Liver (tissue), 9 donors: ENCODE results near the gene ZMYND10. TPM values are rescaled to one million over a fixed set of nuclear protein-coding genes. Genes with fewer than 3 reads are reported as not detected.

Source experiments
- DNase-seq: peaks from one replicate; pipeline ENCODE4 v3.0.0-alpha.2; 2017; ENCODE audit warnings: low spot score
- H3K27ac ChIP-seq, 2 donors: one replicate each; pipeline ENCODE4 v1.7.0; 2013; ENCODE audit warnings: inconsistent platforms in 2 of 2, low read length in 2 of 2, control low read depth in 1 of 2, low read depth in 1 of 2, mild to moderate bottlenecking in 1 of 2
- H3K27me3 ChIP-seq, 4 donors: one replicate each; pipeline versions ENCODE4 v1.6.1 to v1.7.0; 2013; ENCODE audit warnings: low read length in 3 of 4, inconsistent platforms in 1 of 4, mild to moderate bottlenecking in 1 of 4, moderate library complexity in 1 of 4; ENCODE audit not compliant: control insufficient read depth in 4 of 4, insufficient read depth in 4 of 4
- H3K36me3 ChIP-seq, 4 donors: one replicate each; pipeline versions ENCODE4 v1.6.1 to v1.7.0; 2013; ENCODE audit warnings: low read length in 3 of 4, mild to moderate bottlenecking in 3 of 4, low read depth in 1 of 4, moderate library complexity in 1 of 4; ENCODE audit not compliant: control insufficient read depth in 4 of 4, insufficient read depth in 3 of 4
- H3K4me1 ChIP-seq, 4 donors: one replicate each; pipeline versions ENCODE4 v1.6.1 to v1.7.0; 2013; ENCODE audit warnings: low read length in 3 of 4, mild to moderate bottlenecking in 3 of 4, moderate library complexity in 1 of 4; ENCODE audit not compliant: control insufficient read depth in 4 of 4, insufficient read depth in 4 of 4
- H3K4me3 ChIP-seq, 3 donors: one replicate each; pipeline versions ENCODE4 v1.6.1 to v1.7.0; 2013; ENCODE audit warnings: low read length in 3 of 3, control low read depth in 1 of 3, low read depth in 1 of 3, mild to moderate bottlenecking in 1 of 3
- H3K9ac ChIP-seq, 2 donors: one replicate each; pipeline ENCODE4 v1.7.0; 2013; ENCODE audit warnings: low read length in 2 of 2, mild to moderate bottlenecking in 2 of 2, moderate library complexity in 2 of 2, control low read depth in 1 of 2, low read depth in 1 of 2
- H3K9me3 ChIP-seq, 4 donors: one replicate each; pipeline versions ENCODE4 v1.6.1 to v1.7.0; 2013; ENCODE audit warnings: low read length in 3 of 4; ENCODE audit not compliant: control insufficient read depth in 4 of 4
- EGR1 ChIP-seq, 2 donors: IDR thresholded peaks; 2 replicates each; pipeline ENCODE4 v1.6.1; 2016 to 2018; ENCODE audit warnings: antibody characterized with exemption in 2 of 2, low read depth in 2 of 2
- FOXA2 ChIP-seq: IDR thresholded peaks from 2 replicates; pipeline ENCODE4 v1.6.1; 2016; ENCODE audit warnings: antibody characterized with exemption
- GABPA ChIP-seq, 2 donors: IDR thresholded peaks in 1 of 2; conservative IDR thresholded peaks in 1 of 2; 2 replicates each; pipeline ENCODE4 v1.6.1; 2016; ENCODE audit warnings: antibody characterized with exemption in 2 of 2, mild to moderate bottlenecking in 1 of 2, moderate library complexity in 1 of 2
- HNF4A ChIP-seq, 2 donors: conservative IDR thresholded peaks; 2 replicates each; pipeline ENCODE4 v1.6.1; 2016; ENCODE audit warnings: antibody characterized with exemption in 2 of 2, mild to moderate bottlenecking in 2 of 2
- MAX ChIP-seq: IDR thresholded peaks from 2 replicates; pipeline ENCODE4 v1.6.1; 2016; ENCODE audit warnings: antibody characterized with exemption
- NR2F2 ChIP-seq: IDR thresholded peaks from 2 replicates; pipeline ENCODE4 v1.6.1; 2016; ENCODE audit warnings: antibody characterized with exemption
- RAD21 ChIP-seq, 2 donors: IDR thresholded peaks; 2 replicates each; pipeline ENCODE4 v1.6.1; 2016; ENCODE audit warnings: antibody characterized with exemption in 2 of 2, mild to moderate bottlenecking in 2 of 2
- RXRA ChIP-seq, 2 donors: IDR thresholded peaks; 2 replicates each; pipeline ENCODE4 v1.6.1; 2017 to 2018; ENCODE audit warnings: antibody characterized with exemption in 2 of 2, mild to moderate bottlenecking in 1 of 2
- SP1 ChIP-seq: IDR thresholded peaks from 2 replicates; pipeline ENCODE4 v1.6.1; 2018; ENCODE audit warnings: antibody characterized with exemption, mild to moderate bottlenecking
- TAF1 ChIP-seq: conservative IDR thresholded peaks from 2 replicates; pipeline ENCODE4 v1.6.1; 2016; ENCODE audit warnings: antibody characterized with exemption, mild to moderate bottlenecking
- YY1 ChIP-seq: IDR thresholded peaks from 2 replicates; pipeline ENCODE4 v1.6.1; 2016; ENCODE audit warnings: antibody characterized with exemption, mild to moderate bottlenecking
- WGBS: extraction: QIAGEN DNeasy Blood & Tissue Kit; methylation state at CpG from one replicate; pipeline ENCODE4 v1.1.7; 2013; 5-methylcytosine and 5-hydroxymethylcytosine counted together
- polyA plus RNA-seq, 2 donors: library from polyadenylated mRNA; stranded (reverse) in 1 of 2; unstranded in 1 of 2; fragments of 200-250 nt in 1 of 2; fragments of >200 nt in 1 of 2; fragmentation: Nextera tagmentation in 1 of 2; extraction: Ambion mirVana in 1 of 2; gene quantifications; one replicate each; pipeline versions ENCODE4 v1.2.1 to v1.2.3, GENCODE V29; 2013 to 2015
- total RNA-seq, 2 donors: library from RNA; depleted of rRNA; stranded (reverse); fragments of >200 nt; gene quantifications; one replicate each; pipeline ENCODE4 v1.2.3, GENCODE V29; 2014
- TF ChIP-seq, protein P1 (sequence below): fragments of 150-350 bp; IDR thresholded peaks from 2 replicates; pipeline ENCODE4 v1.5.1; 2017; ENCODE audit warnings: improper control_type of control experiment, low read depth, low read length; ENCODE audit not compliant: missing input control
- TF ChIP-seq, protein P2 (sequence below): IDR thresholded peaks from 2 replicates; pipeline ENCODE4 v1.6.1; 2016; ENCODE audit warnings: antibody characterized with exemption
- TF ChIP-seq, protein P3 (sequence below): IDR thresholded peaks from 2 replicates; pipeline ENCODE4 v1.6.1; 2016; ENCODE audit warnings: antibody characterized with exemption, mild to moderate bottlenecking
- TF ChIP-seq, protein P4 (sequence below): IDR thresholded peaks from 2 replicates; pipeline ENCODE4 v1.6.1; 2016; ENCODE audit warnings: antibody characterized with exemption
- donor health status: healthy.
- donor health status: healthy.
- donor health status: healthy.
- donor health status: healthy.
- donor health status: healthy.

Gene ZMYND10
- total and polyA plus RNA-seq, 4 donors: 0.09 to 0.75 (median 0.27) TPM

GRCh38 chr3:50389414-50389767 is 43.9 kb upstream of the ZMYND10 start:
- Histone ChIP-seq H3K9ac (no peak overlapping the region), H3K36me3 (no peaks in the 10 kb centered on the region), H3K27me3 (no peaks in the 10 kb centered on the region), H3K4me1 (peaks cover 0 to 7% (median 2%) of the 10 kb centered on the region in 4 donors), H3K9me3 (no peaks in the 10 kb centered on the region), H3K27ac (no peak overlapping the region), H3K4me3 (no peak overlapping the region)
- TF ChIP-seq, protein P1, sequence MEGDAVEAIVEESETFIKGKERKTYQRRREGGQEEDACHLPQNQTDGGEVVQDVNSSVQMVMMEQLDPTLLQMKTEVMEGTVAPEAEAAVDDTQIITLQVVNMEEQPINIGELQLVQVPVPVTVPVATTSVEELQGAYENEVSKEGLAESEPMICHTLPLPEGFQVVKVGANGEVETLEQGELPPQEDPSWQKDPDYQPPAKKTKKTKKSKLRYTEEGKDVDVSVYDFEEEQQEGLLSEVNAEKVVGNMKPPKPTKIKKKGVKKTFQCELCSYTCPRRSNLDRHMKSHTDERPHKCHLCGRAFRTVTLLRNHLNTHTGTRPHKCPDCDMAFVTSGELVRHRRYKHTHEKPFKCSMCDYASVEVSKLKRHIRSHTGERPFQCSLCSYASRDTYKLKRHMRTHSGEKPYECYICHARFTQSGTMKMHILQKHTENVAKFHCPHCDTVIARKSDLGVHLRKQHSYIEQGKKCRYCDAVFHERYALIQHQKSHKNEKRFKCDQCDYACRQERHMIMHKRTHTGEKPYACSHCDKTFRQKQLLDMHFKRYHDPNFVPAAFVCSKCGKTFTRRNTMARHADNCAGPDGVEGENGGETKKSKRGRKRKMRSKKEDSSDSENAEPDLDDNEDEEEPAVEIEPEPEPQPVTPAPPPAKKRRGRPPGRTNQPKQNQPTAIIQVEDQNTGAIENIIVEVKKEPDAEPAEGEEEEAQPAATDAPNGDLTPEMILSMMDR: no peak
- no peak for TF ChIP-seq MAX
- no peak for TF ChIP-seq FOXA2
- TF ChIP-seq YY1: no peak
- no peak for TF ChIP-seq RXRA (IDR thresholded peaks at IDR 0.05)
- no peak for TF ChIP-seq RAD21 (IDR thresholded peaks at IDR 0.05)
- TF ChIP-seq, protein P2, sequence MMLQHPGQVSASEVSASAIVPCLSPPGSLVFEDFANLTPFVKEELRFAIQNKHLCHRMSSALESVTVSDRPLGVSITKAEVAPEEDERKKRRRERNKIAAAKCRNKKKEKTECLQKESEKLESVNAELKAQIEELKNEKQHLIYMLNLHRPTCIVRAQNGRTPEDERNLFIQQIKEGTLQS: no peak
- TF ChIP-seq HNF4A (conservative IDR thresholded peaks at IDR 0.05): no peak
- TF ChIP-seq EGR1 (IDR thresholded peaks at IDR 0.05; ENCODE audit: low read depth in 2 of 2): no peak
- DNase-seq: no peak
- WGBS: 92% methylated on average over 6 of the region's 6 CpGs

- H3K27me3 ChIP-seq: no peaks in the 10 kb centered on the region
- H3K9me3 ChIP-seq: no peaks in the 10 kb centered on the region
- no peak for TF ChIP-seq RAD21 (IDR thresholded peaks at IDR 0.05)
- no peak for TF ChIP-seq NR2F2
- no peak for TF ChIP-seq FOXA2
- no peak for TF ChIP-seq HNF4A (conservative IDR thresholded peaks at IDR 0.05)
- TF ChIP-seq SP1: no peak
- TF ChIP-seq GABPA (IDR thresholded peaks at IDR 0.05 in 1 of 2, conservative IDR thresholded peaks at IDR 0.05 in 1 of 2): no peak
- TF ChIP-seq, protein P1: no peak
- TF ChIP-seq, protein P2: no peak
- TF ChIP-seq TAF1: no peak
- TF ChIP-seq, protein P3, sequence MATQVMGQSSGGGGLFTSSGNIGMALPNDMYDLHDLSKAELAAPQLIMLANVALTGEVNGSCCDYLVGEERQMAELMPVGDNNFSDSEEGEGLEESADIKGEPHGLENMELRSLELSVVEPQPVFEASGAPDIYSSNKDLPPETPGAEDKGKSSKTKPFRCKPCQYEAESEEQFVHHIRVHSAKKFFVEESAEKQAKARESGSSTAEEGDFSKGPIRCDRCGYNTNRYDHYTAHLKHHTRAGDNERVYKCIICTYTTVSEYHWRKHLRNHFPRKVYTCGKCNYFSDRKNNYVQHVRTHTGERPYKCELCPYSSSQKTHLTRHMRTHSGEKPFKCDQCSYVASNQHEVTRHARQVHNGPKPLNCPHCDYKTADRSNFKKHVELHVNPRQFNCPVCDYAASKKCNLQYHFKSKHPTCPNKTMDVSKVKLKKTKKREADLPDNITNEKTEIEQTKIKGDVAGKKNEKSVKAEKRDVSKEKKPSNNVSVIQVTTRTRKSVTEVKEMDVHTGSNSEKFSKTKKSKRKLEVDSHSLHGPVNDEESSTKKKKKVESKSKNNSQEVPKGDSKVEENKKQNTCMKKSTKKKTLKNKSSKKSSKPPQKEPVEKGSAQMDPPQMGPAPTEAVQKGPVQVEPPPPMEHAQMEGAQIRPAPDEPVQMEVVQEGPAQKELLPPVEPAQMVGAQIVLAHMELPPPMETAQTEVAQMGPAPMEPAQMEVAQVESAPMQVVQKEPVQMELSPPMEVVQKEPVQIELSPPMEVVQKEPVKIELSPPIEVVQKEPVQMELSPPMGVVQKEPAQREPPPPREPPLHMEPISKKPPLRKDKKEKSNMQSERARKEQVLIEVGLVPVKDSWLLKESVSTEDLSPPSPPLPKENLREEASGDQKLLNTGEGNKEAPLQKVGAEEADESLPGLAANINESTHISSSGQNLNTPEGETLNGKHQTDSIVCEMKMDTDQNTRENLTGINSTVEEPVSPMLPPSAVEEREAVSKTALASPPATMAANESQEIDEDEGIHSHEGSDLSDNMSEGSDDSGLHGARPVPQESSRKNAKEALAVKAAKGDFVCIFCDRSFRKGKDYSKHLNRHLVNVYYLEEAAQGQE: no peak
- TF ChIP-seq, protein P4, sequence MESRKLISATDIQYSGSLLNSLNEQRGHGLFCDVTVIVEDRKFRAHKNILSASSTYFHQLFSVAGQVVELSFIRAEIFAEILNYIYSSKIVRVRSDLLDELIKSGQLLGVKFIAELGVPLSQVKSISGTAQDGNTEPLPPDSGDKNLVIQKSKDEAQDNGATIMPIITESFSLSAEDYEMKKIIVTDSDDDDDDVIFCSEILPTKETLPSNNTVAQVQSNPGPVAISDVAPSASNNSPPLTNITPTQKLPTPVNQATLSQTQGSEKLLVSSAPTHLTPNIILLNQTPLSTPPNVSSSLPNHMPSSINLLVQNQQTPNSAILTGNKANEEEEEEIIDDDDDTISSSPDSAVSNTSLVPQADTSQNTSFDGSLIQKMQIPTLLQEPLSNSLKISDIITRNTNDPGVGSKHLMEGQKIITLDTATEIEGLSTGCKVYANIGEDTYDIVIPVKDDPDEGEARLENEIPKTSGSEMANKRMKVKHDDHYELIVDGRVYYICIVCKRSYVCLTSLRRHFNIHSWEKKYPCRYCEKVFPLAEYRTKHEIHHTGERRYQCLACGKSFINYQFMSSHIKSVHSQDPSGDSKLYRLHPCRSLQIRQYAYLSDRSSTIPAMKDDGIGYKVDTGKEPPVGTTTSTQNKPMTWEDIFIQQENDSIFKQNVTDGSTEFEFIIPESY: no peak
- no peak overlapping the region for H3K27ac ChIP-seq
- peaks cover 0 to 7% (median 2%) of the 10 kb centered on the region in 4 donors for H3K4me1 ChIP-seq
- no peak overlapping the region for H3K4me3 ChIP-seq
- no peaks in the 10 kb centered on the region for H3K36me3 ChIP-seq
- DNase-seq: no peak
- WGBS: 88% methylated on average over 22 of the region's 22 CpGs
- no peak overlapping the region for H3K9ac ChIP-seq
These were observed 43.3 kb upstream of the ZMYND10 start for GRCh38 chr3:50388720-50389413.
